ENCODE data around the gene PLA2R1.

Gene PLA2R1

GRCh38 chr2:160029270-160029628, 33.2 kb downstream of the PLA2R1 start:
- DNase-seq = no peak

- peak in 1 of 14 donors; percentile 43 for DNase-seq
These were observed 33.8 kb downstream of the PLA2R1 start for GRCh38 chr2:160028431-160029269.

GRCh38 chr2:160022162-160022561, 40.3 kb downstream of the PLA2R1 start:
- no peak for DNase-seq

- no peak for DNase-seq
These were observed 42.9 kb downstream of the PLA2R1 start for GRCh38 chr2:160019374-160020090.

- DNase-seq = no peak
These were observed 46.7 kb downstream of the PLA2R1 start for GRCh38 chr2:160015746-160016145.

GRCh38 chr2:160014227-160014626, 48.2 kb downstream of the PLA2R1 start:
- DNase-seq = no peak

- no peak for DNase-seq
These were observed 51.9 kb downstream of the PLA2R1 start for GRCh38 chr2:160010361-160011145.

GRCh38 chr2:160007111-160007510, 55.3 kb downstream of the PLA2R1 start:
- no peak for DNase-seq

GRCh38 chr2:160006475-160006874, 55.9 kb downstream of the PLA2R1 start:
- no peak for DNase-seq

GRCh38 chr2:160005908-160006307, 56.5 kb downstream of the PLA2R1 start:
- DNase-seq = no peak

GRCh38 chr2:160005476-160005875, 56.9 kb downstream of the PLA2R1 start:
- no peak for DNase-seq

GRCh38 chr2:159998961-159999360, 63.5 kb downstream of the PLA2R1 start:
- DNase-seq = no peak

- DNase-seq = no peak
These were observed 64.2 kb downstream of the PLA2R1 start for GRCh38 chr2:159998243-159998642.

GRCh38 chr2:159996792-159997546, 65.4 kb downstream of the PLA2R1 start:
- no peak for DNase-seq

GRCh38 chr2:159995038-159995437, 67.4 kb downstream of the PLA2R1 start:
- DNase-seq = no peak

GRCh38 chr2:159989249-159989648, 73.2 kb downstream of the PLA2R1 start:
- no peak for DNase-seq

GRCh38 chr2:159988412-159988970, 73.9 kb downstream of the PLA2R1 start:
- DNase-seq = no peak

- no peak for DNase-seq
These were observed 75.2 kb downstream of the PLA2R1 start for GRCh38 chr2:159987181-159987580.

GRCh38 chr2:159985656-159986055, 76.8 kb downstream of the PLA2R1 start:
- no peak for DNase-seq

- no peak for DNase-seq
These were observed 78.4 kb downstream of the PLA2R1 start for GRCh38 chr2:159984034-159984433.

GRCh38 chr2:159982842-159983785, 79.3 kb downstream of the PLA2R1 start:
- peak in 1 of 14 donors; percentile 6 for DNase-seq
